T-helper 17 cell (primary cell): ENCODE results near the gene KIF25. TPM values are rescaled to one million over a fixed set of nuclear protein-coding genes. Genes with fewer than 3 reads are reported as not detected.

Source experiments
- ATAC-seq: fragments of 150-1000 bp; cut with Tn5 transposase; 2 replicates; pipeline ENCODE4 v1.10.0; 2021; ENCODE audit warnings: mild to moderate bottlenecking, moderate library complexity
- DNase-seq, 3 donors: peaks; one replicate each; pipeline versions ENCODE4 v3.0.0 to v3.0.0-alpha.2; 2020 to 2021
- H3K9me3 ChIP-seq: one replicate; pipeline ENCODE4 v1.7.0; 2013; ENCODE audit warnings: low read length, mild to moderate bottlenecking; ENCODE audit not compliant: control insufficient read depth, poor library complexity, severe bottlenecking
- H3K27ac Mint-ChIP-seq: one replicate; pipeline ENCODE4 v1.8.0; 2022; ENCODE audit warnings: mild to moderate bottlenecking, moderate library complexity, mixed read lengths
- H3K27me3 Mint-ChIP-seq: one replicate; pipeline ENCODE4 v1.8.0; 2022; ENCODE audit warnings: mixed read lengths
- H3K36me3 Mint-ChIP-seq: one replicate; pipeline ENCODE4 v1.8.0; 2022; ENCODE audit warnings: low read depth, mixed read lengths
- H3K4me1 Mint-ChIP-seq: one replicate; pipeline ENCODE4 v1.8.0; 2022; ENCODE audit warnings: mild to moderate bottlenecking, mixed read lengths
- H3K4me3 Mint-ChIP-seq: one replicate; pipeline ENCODE4 v1.8.0; 2022; ENCODE audit warnings: mild to moderate bottlenecking, moderate library complexity, mixed read lengths
- total RNA-seq, 4 donors: library from RNA in 2 of 4; stranded (reverse) in 2 of 4; gene quantifications; one replicate each; pipeline ENCODE4 v1.2.3 and lab custom pipeline; 2022 to 2026

KIF25 gene
- total RNA-seq, 2 donors from 2014 or later, result not detected

- H3K9me3 ChIP-seq, result no peaks in the 10 kb centered on the region
- Mint-ChIP-seq H3K27ac (no peak overlapping the region), H3K36me3 (no peaks in the 10 kb centered on the region), H3K27me3 (peaks cover 5% of the 10 kb centered on the region), H3K4me1 (peaks cover 8% of the 10 kb centered on the region), H3K4me3 (no peak overlapping the region)
- ATAC-seq, result no peak
- no peak for DNase-seq
Measured at GRCh38 chr6:168032005-168032760, 34.7 kb downstream of the KIF25 start.

- no peak for DNase-seq
- Mint-ChIP-seq H3K4me3 (peak overlapping the region; percentile 67), H3K27ac (no peak overlapping the region), H3K4me1 (peaks cover 8% of the 10 kb centered on the region), H3K36me3 (no peaks in the 10 kb centered on the region), H3K27me3 (peaks cover 5% of the 10 kb centered on the region)
- ATAC-seq, result no peak
- H3K9me3 ChIP-seq, result no peaks in the 10 kb centered on the region
Measured at GRCh38 chr6:168033791-168034190, 36.3 kb downstream of the KIF25 start.

- DNase-seq, result no peak
- H3K4me1 Mint-ChIP-seq, result peaks cover 8% of the 10 kb centered on the region
- peak overlapping the region; percentile 90 for H3K27ac Mint-ChIP-seq
- no peak for ATAC-seq
- no peaks in the 10 kb centered on the region for H3K9me3 ChIP-seq
- H3K36me3 Mint-ChIP-seq, result no peaks in the 10 kb centered on the region
- H3K27me3 Mint-ChIP-seq, result peaks cover 5% of the 10 kb centered on the region
- peak overlapping the region; percentile 92 for H3K4me3 Mint-ChIP-seq
Measured at GRCh38 chr6:168034537-168034936, 37.1 kb downstream of the KIF25 start.

GRCh38 chr6:168035098-168035660 is 37.7 kb downstream of the KIF25 start:
- peak; percentile 26 for ATAC-seq
- peak overlapping the region; percentile 90 for H3K27ac Mint-ChIP-seq
- no peak for DNase-seq
- H3K4me3 Mint-ChIP-seq, result peak overlapping the region; percentile 92
- no peaks in the 10 kb centered on the region for H3K36me3 Mint-ChIP-seq
- peaks cover 5% of the 10 kb centered on the region for H3K27me3 Mint-ChIP-seq
- H3K4me1 Mint-ChIP-seq, result peaks cover 8% of the 10 kb centered on the region
- H3K9me3 ChIP-seq, result no peaks in the 10 kb centered on the region

GRCh38 chr6:168035661-168036545 is 38.4 kb downstream of the KIF25 start:
- peak overlapping the region; percentile 92 for H3K4me3 Mint-ChIP-seq
- no peak for DNase-seq
- peak; percentile 79 for ATAC-seq

GRCh38 chr6:168037242-168037641 is 39.8 kb downstream of the KIF25 start:
- DNase-seq, result no peak
- Mint-ChIP-seq H3K4me1 (peaks cover 8% of the 10 kb centered on the region), H3K27ac (no peak overlapping the region), H3K36me3 (no peaks in the 10 kb centered on the region), H3K4me3 (no peak overlapping the region), H3K27me3 (peaks cover 5% of the 10 kb centered on the region)
- no peak for ATAC-seq
- no peaks in the 10 kb centered on the region for H3K9me3 ChIP-seq

More at GRCh38 chr6:168035661-168036545, 38.4 kb downstream of the KIF25 start:
- H3K27ac Mint-ChIP-seq, result peak overlapping the region; percentile 90
- H3K9me3 ChIP-seq, result no peaks in the 10 kb centered on the region
- H3K36me3 Mint-ChIP-seq, result no peaks in the 10 kb centered on the region
- peaks cover 8% of the 10 kb centered on the region for H3K4me1 Mint-ChIP-seq
- peaks cover 5% of the 10 kb centered on the region for H3K27me3 Mint-ChIP-seq

- Mint-ChIP-seq H3K4me1 (peaks cover 8% of the 10 kb centered on the region), H3K27me3 (peaks cover 5% of the 10 kb centered on the region), H3K27ac (no peak overlapping the region), H3K4me3 (no peak overlapping the region), H3K36me3 (no peaks in the 10 kb centered on the region)
- ATAC-seq (no peak), DNase-seq (no peak)
- H3K9me3 ChIP-seq, result no peaks in the 10 kb centered on the region
Measured at GRCh38 chr6:168037856-168038255, 40.4 kb downstream of the KIF25 start.

GRCh38 chr6:168038576-168039140 is 41.2 kb downstream of the KIF25 start:
- H3K4me3 Mint-ChIP-seq, result no peak overlapping the region
- no peak overlapping the region for H3K27ac Mint-ChIP-seq
- no peaks in the 10 kb centered on the region for H3K36me3 Mint-ChIP-seq
- peaks cover 7% of the 10 kb centered on the region for H3K4me1 Mint-ChIP-seq
- no peaks in the 10 kb centered on the region for H3K9me3 ChIP-seq
- DNase-seq (no peak), ATAC-seq (no peak)
- H3K27me3 Mint-ChIP-seq, result peaks cover 3% of the 10 kb centered on the region

- Mint-ChIP-seq H3K4me1 (peaks cover 5% of the 10 kb centered on the region), H3K36me3 (no peaks in the 10 kb centered on the region), H3K27me3 (no peaks in the 10 kb centered on the region), H3K27ac (no peak overlapping the region), H3K4me3 (no peak overlapping the region)
- ATAC-seq (no peak), DNase-seq (no peak)
- H3K9me3 ChIP-seq, result no peaks in the 10 kb centered on the region
Measured at GRCh38 chr6:168039301-168039700, 41.8 kb downstream of the KIF25 start.

- H3K27ac Mint-ChIP-seq, result no peak overlapping the region
- H3K27me3 Mint-ChIP-seq, result no peaks in the 10 kb centered on the region
- H3K4me1 Mint-ChIP-seq, result peaks cover 5% of the 10 kb centered on the region
- no peaks in the 10 kb centered on the region for H3K9me3 ChIP-seq
- no peak for DNase-seq
- H3K36me3 Mint-ChIP-seq, result no peaks in the 10 kb centered on the region
- ATAC-seq, result no peak
- no peak overlapping the region for H3K4me3 Mint-ChIP-seq
Measured at GRCh38 chr6:168039849-168040248, 42.4 kb downstream of the KIF25 start.

GRCh38 chr6:168040856-168041496 is 43.5 kb downstream of the KIF25 start:
- Mint-ChIP-seq H3K27ac (no peak overlapping the region), H3K4me1 (peaks cover 2% of the 10 kb centered on the region), H3K4me3 (no peak overlapping the region)

GRCh38 chr6:168041928-168042327 is 44.5 kb downstream of the KIF25 start:
- H3K9me3 ChIP-seq, result no peaks in the 10 kb centered on the region
- Mint-ChIP-seq H3K4me1 (no peaks in the 10 kb centered on the region), H3K27ac (no peak overlapping the region), H3K4me3 (no peak overlapping the region), H3K27me3 (no peaks in the 10 kb centered on the region), H3K36me3 (no peaks in the 10 kb centered on the region)
- ATAC-seq (no peak), DNase-seq (no peak)

More at GRCh38 chr6:168040856-168041496, 43.5 kb downstream of the KIF25 start:
- H3K9me3 ChIP-seq, result no peaks in the 10 kb centered on the region
- ATAC-seq (no peak), DNase-seq (no peak)
- Mint-ChIP-seq H3K27me3 (no peaks in the 10 kb centered on the region), H3K36me3 (no peaks in the 10 kb centered on the region)
